SH-SY5Y (cell line): ENCODE measurements around the gene PDXK.

ENCODE experiments used
- GATA2 ChIP-seq: IDR thresholded peaks from 2 replicates; pipeline ENCODE4 v1.6.1; 2011; ENCODE audit warnings: mild to moderate bottlenecking, low read depth, low read length
- GATA3 ChIP-seq: IDR thresholded peaks from 2 replicates; pipeline ENCODE4 v1.6.1; 2011; ENCODE audit warnings: low read depth, mild to moderate bottlenecking, low read length, moderate library complexity

DNA sequence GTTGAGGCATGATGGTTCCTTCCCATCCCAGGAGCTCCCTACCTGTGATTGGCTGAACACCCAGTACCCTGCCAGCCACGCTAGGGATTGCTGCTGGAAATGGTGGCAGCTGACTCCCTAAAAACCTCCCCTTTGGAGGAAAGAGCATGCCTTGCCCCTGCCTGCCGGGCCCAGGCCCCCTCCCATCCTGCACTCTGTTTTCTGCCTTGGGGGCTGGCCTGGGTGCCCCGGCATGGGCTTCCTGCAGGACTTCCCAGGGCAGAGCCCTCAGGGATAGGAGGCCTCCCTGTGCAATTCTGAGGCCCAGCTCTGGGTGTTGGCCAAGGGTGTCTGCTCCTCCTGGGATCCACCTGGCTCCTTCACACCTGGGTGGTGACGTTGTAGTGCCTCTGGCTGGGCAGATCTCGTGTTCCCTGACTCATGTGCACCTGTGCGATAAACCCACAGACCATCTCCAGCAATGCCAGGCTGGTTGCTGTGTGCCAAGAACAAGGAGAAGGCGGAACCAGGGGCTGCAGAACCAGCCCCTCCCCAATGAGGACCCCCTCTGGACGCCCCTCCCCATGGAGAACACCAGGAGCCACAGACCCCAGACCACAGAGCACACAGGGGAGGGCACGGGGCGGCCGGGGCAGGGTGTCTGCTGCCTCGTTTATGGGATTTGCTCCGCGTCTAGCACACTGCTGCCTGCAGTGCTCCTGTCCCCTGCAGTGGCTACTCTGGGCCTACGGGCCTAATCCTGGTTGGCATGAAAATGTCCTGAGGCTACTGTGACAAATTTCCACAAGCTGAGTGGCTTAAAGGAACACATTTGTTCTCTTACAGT lies 43.6 kb downstream of the PDXK start:
- TF ChIP-seq GATA3 = no peak
- no peak for TF ChIP-seq GATA2
